HEK293 (cell line): Measurements from ENCODE around the gene PITHD1.
A peak's percentile ranks its signal among the peaks of the same experiment; 100 is the strongest.
"Not testable (repeated sequence)": the region's sequence is repeated elsewhere in the genome, so short reads cannot be mapped to it uniquely, and the experiment has no call there.

ENCODE experiments used
- CTCF ChIA-PET: fragments of 350-600 bp; formaldehyde crosslinking; extraction: SDS; loops from one replicate; lab custom pipeline; 2021; ENCODE audit warnings: antibody characterized with exemption; lab: Yijun Ruan, JAX
- POLR2A ChIA-PET: fragments of 300-600 bp; formaldehyde crosslinking; extraction: SDS; loops from one replicate; lab custom pipeline; 2020; ENCODE audit warnings: antibody characterized with exemption, inconsistent platforms; lab: Yijun Ruan, JAX
- H3K27ac ChIP-seq: fragments of 200-500 bp; sonication (Bioruptor generic); 2 replicates; pipeline ENCODE4 v1.5.1; 2014; ENCODE audit warnings: low read depth, low read length, control low read depth, inconsistent platforms; ENCODE audit errors: extremely low read depth
- H3K36me3 ChIP-seq, 2 experiments: fragments of 200-500 bp in 1 of 2; sonication (Bioruptor generic) in 1 of 2; 1 replicate in 1 of 2; 2 replicates in 1 of 2; pipeline ENCODE4 v1.5.1; 2014 to 2017; ENCODE audit warnings: inconsistent platforms in 2 of 2, low read length in 2 of 2; ENCODE audit not compliant: control insufficient read depth in 2 of 2, insufficient read depth in 1 of 2
- H3K4me1 ChIP-seq: fragments of 200-500 bp; sonication (Bioruptor generic); 2 replicates; pipeline ENCODE4 v1.5.1; 2014; ENCODE audit warnings: mild to moderate bottlenecking, low read length, inconsistent platforms; ENCODE audit not compliant: control insufficient read depth, insufficient read depth
- H3K4me3 ChIP-seq: 2 replicates; pipeline ENCODE4 v1.5.1; 2011; ENCODE audit warnings: low read depth, mild to moderate bottlenecking, control low read depth, low read length, moderate library complexity
- H3K9me3 ChIP-seq: fragments of 200-500 bp; sonication (Bioruptor generic); 2 replicates; pipeline ENCODE4 v1.5.1; 2014; ENCODE audit warnings: low read depth, low read length, inconsistent platforms; ENCODE audit not compliant: control insufficient read depth, insufficient read depth
- BCL11A ChIP-seq: fragments of 450-650 bp; formaldehyde crosslinking; IDR thresholded peaks from 2 replicates; pipeline ENCODE4 v1.5.1; 2016; ENCODE audit warnings: low read depth, missing biosample characterization, missing genetic modification characterization
- GLIS1 ChIP-seq: fragments of 450-650 bp; formaldehyde crosslinking; IDR thresholded peaks from 2 replicates; pipeline ENCODE4 v1.5.1; 2016; ENCODE audit warnings: missing biosample characterization, missing genetic modification characterization
- IKZF3 ChIP-seq: fragments of 450-650 bp; IDR thresholded peaks from 2 replicates; pipeline ENCODE4 v1.5.0; 2018; ENCODE audit warnings: missing biosample characterization, mild to moderate bottlenecking, missing genetic modification characterization, moderate library complexity
- KLF1 ChIP-seq: fragments of 450-650 bp; formaldehyde crosslinking; IDR thresholded peaks from 2 replicates; pipeline ENCODE4 v1.5.1; 2016; ENCODE audit warnings: missing biosample characterization, missing genetic modification characterization
- KLF16 ChIP-seq: fragments of 450-650 bp; formaldehyde crosslinking; IDR thresholded peaks from 2 replicates; pipeline ENCODE4 v1.5.1; 2017; ENCODE audit warnings: missing biosample characterization, missing genetic modification characterization
- PATZ1 ChIP-seq: fragments of 450-650 bp; formaldehyde crosslinking; IDR thresholded peaks from 2 replicates; pipeline ENCODE4 v1.5.1; 2016; ENCODE audit warnings: missing biosample characterization, missing genetic modification characterization
- PRDM10 ChIP-seq: fragments of 450-650 bp; formaldehyde crosslinking; IDR thresholded peaks from 2 replicates; pipeline ENCODE4 v1.5.1; 2016; ENCODE audit warnings: missing biosample characterization, missing genetic modification characterization
- ZBTB17 ChIP-seq: fragments of 450-650 bp; formaldehyde crosslinking; IDR thresholded peaks from 2 replicates; pipeline ENCODE4 v1.5.1; 2016; ENCODE audit warnings: missing biosample characterization, missing genetic modification characterization
- ZNF10 ChIP-seq: fragments of 450-650 bp; formaldehyde crosslinking; IDR thresholded peaks from 2 replicates; pipeline ENCODE4 v1.5.1; 2017; ENCODE audit warnings: missing biosample characterization, missing genetic modification characterization
- ZNF140 ChIP-seq: fragments of 450-650 bp; formaldehyde crosslinking; IDR thresholded peaks from 2 replicates; pipeline ENCODE4 v1.5.1; 2016; ENCODE audit warnings: missing biosample characterization, missing genetic modification characterization
- ZNF169 ChIP-seq: fragments of 450-650 bp; formaldehyde crosslinking; IDR thresholded peaks from 2 replicates; pipeline ENCODE4 v1.5.1; 2016; ENCODE audit warnings: missing biosample characterization, missing genetic modification characterization
- ZNF174 ChIP-seq: fragments of 450-650 bp; formaldehyde crosslinking; IDR thresholded peaks from 2 replicates; pipeline ENCODE4 v1.5.0; 2017; ENCODE audit warnings: missing biosample characterization, mild to moderate bottlenecking, missing genetic modification characterization
- ZNF24 ChIP-seq: fragments of 450-650 bp; formaldehyde crosslinking; IDR thresholded peaks from 2 replicates; pipeline ENCODE4 v1.5.1; 2016; ENCODE audit warnings: missing biosample characterization, missing genetic modification characterization
- ZNF335 ChIP-seq: fragments of 450-650 bp; formaldehyde crosslinking; conservative IDR thresholded peaks from 2 replicates; pipeline ENCODE4 v1.5.1; 2016; ENCODE audit warnings: missing biosample characterization, missing genetic modification characterization
- ZNF366 ChIP-seq: fragments of 450-650 bp; formaldehyde crosslinking; conservative IDR thresholded peaks from 2 replicates; pipeline ENCODE4 v1.5.1; 2016; ENCODE audit warnings: missing biosample characterization, missing genetic modification characterization
- ZNF391 ChIP-seq: fragments of 450-650 bp; formaldehyde crosslinking; IDR thresholded peaks from 2 replicates; pipeline ENCODE4 v1.5.1; 2016; ENCODE audit warnings: low read depth, missing biosample characterization, missing genetic modification characterization, borderline replicate concordance
- ZNF394 ChIP-seq: fragments of 450-650 bp; formaldehyde crosslinking; IDR thresholded peaks from 2 replicates; pipeline ENCODE4 v1.5.1; 2016; ENCODE audit warnings: missing biosample characterization, missing genetic modification characterization, mild to moderate bottlenecking, moderate library complexity, borderline replicate concordance
- ZNF600 ChIP-seq: fragments of 450-650 bp; formaldehyde crosslinking; IDR thresholded peaks from 2 replicates; pipeline ENCODE4 v1.5.1; 2016; ENCODE audit warnings: missing biosample characterization, missing genetic modification characterization
- ZNF621 ChIP-seq: fragments of 450-650 bp; formaldehyde crosslinking; IDR thresholded peaks from 2 replicates; pipeline ENCODE4 v1.5.1; 2017; ENCODE audit warnings: missing biosample characterization, missing genetic modification characterization
- ZNF639 ChIP-seq: fragments of 450-650 bp; formaldehyde crosslinking; IDR thresholded peaks from 2 replicates; pipeline ENCODE4 v1.5.1; 2016; ENCODE audit warnings: missing biosample characterization, missing genetic modification characterization
- ZNF654 ChIP-seq: fragments of 450-650 bp; formaldehyde crosslinking; IDR thresholded peaks from 2 replicates; pipeline ENCODE4 v1.5.1; 2016; ENCODE audit warnings: low read depth, missing biosample characterization, missing genetic modification characterization
- ZNF660 ChIP-seq: fragments of 450-650 bp; IDR thresholded peaks from 2 replicates; pipeline ENCODE4 v1.5.1; 2018; ENCODE audit warnings: missing biosample characterization, mild to moderate bottlenecking, missing genetic modification characterization
- ZNF692 ChIP-seq: fragments of 450-650 bp; formaldehyde crosslinking; IDR thresholded peaks from 2 replicates; pipeline ENCODE4 v1.5.1; 2016; ENCODE audit warnings: missing biosample characterization, missing genetic modification characterization
- ZNF837 ChIP-seq: fragments of 450-650 bp; formaldehyde crosslinking; IDR thresholded peaks from 2 replicates; pipeline ENCODE4 v1.5.1; 2016; ENCODE audit warnings: missing biosample characterization, missing genetic modification characterization
- ZNF843 ChIP-seq: fragments of 450-650 bp; formaldehyde crosslinking; IDR thresholded peaks from 2 replicates; pipeline ENCODE4 v1.5.1; 2016; ENCODE audit warnings: missing biosample characterization, missing genetic modification characterization
- ZSCAN30 ChIP-seq: fragments of 450-650 bp; IDR thresholded peaks from 2 replicates; pipeline ENCODE4 v1.5.1; 2018; ENCODE audit warnings: missing biosample characterization, mild to moderate bottlenecking, missing genetic modification characterization, moderate library complexity

The PITHD1 gene

GRCh38 chr1:23834156-23834555 is 55.9 kb downstream of the PITHD1 start:
- H3K4me3 ChIP-seq, H3K9me3 ChIP-seq, H3K36me3 ChIP-seq, H3K27ac ChIP-seq, H3K4me1 ChIP-seq: not testable (repeated sequence)
- ChIA-PET CTCF (interaction anchor here (0.7 kb wide), 2 partner anchors 32 to 269 kb away, joined by 3 to 8 read pairs; no protein-coding TSS in a partner anchor), POLR2A (interaction anchor here (1.0 kb wide), 1 partner anchor 9 kb away, joined by 6 read pairs; the partner anchor contains the start of gene HMGCL)
- TF ChIP-seq ZNF692 (tag by site-specific recombination), result 0 out of 2 replicates have a peak, but pooled peaks have one; percentile 25
- TF ChIP-seq ZNF600 (tag by site-specific recombination), result peak; percentile 72; the same call in 1 of the 2 replicates
- TF ChIP-seq ZNF366 (tag by site-specific recombination), result peak; percentile 71
- 0 out of 2 replicates have a peak, but pooled peaks have one; percentile 22 for TF ChIP-seq ZNF639 (tag by site-specific recombination)
- TF ChIP-seq ZNF24, result 0 out of 2 replicates have a peak, but pooled peaks have one; percentile 18
- peak; percentile 59; the same call in 1 of the 2 replicates for TF ChIP-seq PRDM10
- peak; percentile 35; the same call in 1 of the 2 replicates for TF ChIP-seq ZNF335 (tag by site-specific recombination)
- peak; percentile 44; the same call in 1 of the 2 replicates for TF ChIP-seq GLIS1 (tag by site-specific recombination)
- peak; percentile 83; the same call in 1 of the 2 replicates for TF ChIP-seq ZNF394 (tag by site-specific recombination)
- TF ChIP-seq BCL11A (tag by site-specific recombination), result 0 out of 2 replicates have a peak, but pooled peaks have one; percentile 16
- 0 out of 2 replicates have a peak, but pooled peaks have one; percentile 47 for TF ChIP-seq ZNF391 (tag by site-specific recombination)
- peak; percentile 76 for TF ChIP-seq ZBTB17

GRCh38 chr1:23836037-23836436 is 57.8 kb downstream of the PITHD1 start:
- no peaks in the 10 kb centered on the region for H3K4me1 ChIP-seq
- CTCF ChIA-PET, result no interaction called here
- H3K4me3 ChIP-seq, result no peak overlapping the region
- no peak overlapping the region for H3K27ac ChIP-seq
- no peaks in the 10 kb centered on the region for H3K36me3 ChIP-seq
- POLR2A ChIA-PET, result interaction anchor here (0.7 kb wide), 1 partner anchor 19 kb away, joined by 3 read pairs; no protein-coding TSS in a partner anchor
- H3K9me3 ChIP-seq, result no peaks in the 10 kb centered on the region
- TF ChIP-seq KLF1 (tag by site-specific recombination) (no peak), ZNF660 (tag by site-specific recombination) (no peak), ZNF10 (tag by site-specific recombination) (peak; percentile 77), ZNF140 (tag by site-specific recombination) (peak; percentile 78), ZSCAN30 (no peak), KLF16 (no peak), IKZF3 (tag by site-specific recombination) (no peak), PATZ1 (tag by site-specific recombination) (no peak), ZNF654 (tag by site-specific recombination) (no peak), ZNF692 (tag by site-specific recombination) (no peak), ZNF843 (no peak), ZNF621 (no peak), ZNF169 (tag by site-specific recombination) (no peak), ZNF837 (no peak), ZNF174 (tag by site-specific recombination) (no peak)
